Activated CD8-positive, alpha-beta memory T cell treated with anti-CD3 and anti-CD28 coated beads for 4 hours (primary cell): Measurements from ENCODE around the gene PAXX.

Source experiments
- DNase-seq, 2 donors: peaks; one replicate each; pipeline ENCODE4 v3.0.0-alpha.2; 2020; ENCODE audit warnings: low read depth in 2 of 2

The PAXX gene

GRCh38 chr9:136991993-136992818 is at the start of gene PAXX:
TSS of gene PAXX (plus strand) at chr9:136992422. CDS start at chr9:136992444, 22 bp downstream.
- peak; percentile 85 to 87 for DNase-seq

DNA sequence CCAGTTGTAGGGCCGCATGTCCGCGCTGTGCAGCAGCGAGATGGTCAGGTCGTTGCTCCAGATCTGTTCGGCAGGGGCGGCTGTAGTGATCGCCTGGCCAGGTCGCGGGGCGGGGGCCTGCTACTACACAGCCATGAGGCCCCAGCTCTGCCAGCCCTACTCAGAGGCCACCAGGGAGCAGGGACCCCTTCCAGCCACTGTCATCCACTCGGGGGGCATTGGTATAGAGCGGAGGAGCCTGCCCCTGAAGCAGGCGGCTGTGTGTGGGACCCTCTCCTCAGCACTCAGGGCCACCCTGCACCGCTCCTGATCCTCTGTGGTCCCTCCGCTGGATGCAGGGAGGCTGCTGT is 49.4 kb upstream of the PAXX start:
- no peak for DNase-seq

- DNase-seq = no peak
These were observed 48.7 kb upstream of the PAXX start for GRCh38 chr9:136943291-136944211.

DNA sequence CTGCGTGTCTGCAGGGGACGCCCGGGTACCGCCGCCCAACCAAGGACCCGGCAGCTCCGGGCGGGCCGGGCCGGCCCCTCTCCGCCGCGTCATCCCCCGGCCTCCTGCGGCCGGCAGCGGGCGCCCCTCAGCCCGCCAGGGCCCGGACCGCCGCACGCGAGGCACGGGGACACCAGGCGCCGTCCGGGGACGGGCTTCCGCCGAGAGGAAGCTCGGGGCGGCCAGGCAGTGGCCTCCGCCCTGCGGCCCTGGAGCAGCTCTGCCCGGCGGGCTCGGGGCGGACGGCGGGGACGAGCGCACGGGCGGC is 48.1 kb upstream of the PAXX start:
- DNase-seq = no peak

GRCh38 chr9:136944519-136945332 is 47.5 kb upstream of the PAXX start, which contains the start of the genes C8G and FBXW5:
TSS of gene C8G (plus strand) at chr9:136945243. CDS start at chr9:136945321, 78 bp downstream.
TSS of gene FBXW5 (minus strand) at chr9:136944738. CDS start at chr9:136944083, 655 bp downstream.
- peak; percentile 87 to 91 for DNase-seq

DNA sequence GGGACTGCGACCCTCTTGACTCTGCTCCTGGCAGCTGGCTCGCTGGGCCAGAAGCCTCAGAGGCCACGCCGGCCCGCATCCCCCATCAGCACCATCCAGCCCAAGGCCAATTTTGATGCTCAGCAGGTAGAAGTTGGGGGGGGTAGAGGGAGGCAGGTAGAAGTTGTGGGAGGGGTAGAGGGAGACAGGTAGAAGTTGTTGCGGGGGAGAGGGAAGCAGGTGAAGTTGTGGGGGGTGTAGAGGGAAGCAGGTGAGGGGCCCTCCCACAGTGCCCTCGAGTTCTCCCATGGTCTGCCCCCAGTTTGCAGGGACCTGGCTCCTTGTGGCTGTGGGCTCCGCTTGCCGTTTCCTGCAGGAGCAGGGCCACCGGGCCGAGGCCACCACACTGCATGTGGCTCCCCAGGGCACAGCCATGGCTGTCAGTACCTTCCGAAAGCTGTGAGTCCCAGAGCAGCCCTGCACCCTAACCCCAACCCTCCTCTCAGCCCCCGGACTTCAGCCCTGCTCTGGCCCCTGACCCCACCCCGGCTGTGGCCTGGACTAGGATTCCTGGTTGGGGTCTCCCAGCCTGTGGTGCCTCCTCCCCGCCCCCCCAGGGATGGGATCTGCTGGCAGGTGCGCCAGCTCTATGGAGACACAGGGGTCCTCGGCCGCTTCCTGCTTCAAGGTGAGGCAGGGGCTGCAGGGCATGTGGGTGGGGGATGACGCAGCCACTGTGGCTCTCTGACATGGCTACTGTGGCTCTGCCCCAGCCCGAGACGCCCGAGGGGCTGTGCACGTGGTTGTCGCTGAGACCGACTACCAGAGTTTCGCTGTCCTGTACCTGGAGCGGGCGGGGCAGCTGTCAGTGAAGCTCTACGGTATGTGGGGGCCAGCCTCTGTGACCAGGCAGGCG is 46.6 kb upstream of the PAXX start:
- DNase-seq = no peak

DNA sequence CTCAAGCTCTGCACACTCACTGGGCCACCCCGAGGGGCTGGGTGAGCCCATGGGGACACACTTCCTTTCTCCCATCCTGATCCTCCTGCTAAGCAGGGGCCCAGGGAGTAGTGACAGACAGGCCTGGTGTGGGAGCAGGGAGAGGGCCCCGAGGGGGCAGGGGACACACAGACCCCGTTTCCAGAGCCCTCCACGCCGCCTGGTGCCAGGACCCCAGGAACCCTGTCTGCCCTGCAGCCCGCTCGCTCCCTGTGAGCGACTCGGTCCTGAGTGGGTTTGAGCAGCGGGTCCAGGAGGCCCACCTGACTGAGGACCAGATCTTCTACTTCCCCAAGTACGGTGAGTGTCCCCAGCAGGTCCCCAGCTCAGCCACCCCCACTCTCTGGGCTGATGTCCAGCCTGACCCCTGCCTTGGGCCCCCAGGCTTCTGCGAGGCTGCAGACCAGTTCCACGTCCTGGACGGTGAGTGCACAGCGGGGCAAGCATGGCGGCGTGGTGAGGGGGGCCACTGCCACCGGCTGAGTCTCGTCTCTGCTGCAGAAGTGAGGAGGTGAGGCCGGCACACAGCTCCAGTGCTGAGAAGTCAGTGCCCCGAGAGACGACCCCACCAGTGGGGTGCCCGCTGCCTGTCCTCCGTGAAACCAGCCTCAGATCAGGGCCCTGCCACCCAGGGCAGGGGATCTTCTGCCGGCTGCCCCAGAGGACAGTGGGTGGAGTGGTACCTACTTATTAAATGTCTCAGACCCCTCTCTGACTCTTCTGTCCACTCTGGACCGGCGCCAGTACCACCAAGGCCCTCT is 45.8 kb upstream of the PAXX start:
- DNase-seq = no peak

DNA sequence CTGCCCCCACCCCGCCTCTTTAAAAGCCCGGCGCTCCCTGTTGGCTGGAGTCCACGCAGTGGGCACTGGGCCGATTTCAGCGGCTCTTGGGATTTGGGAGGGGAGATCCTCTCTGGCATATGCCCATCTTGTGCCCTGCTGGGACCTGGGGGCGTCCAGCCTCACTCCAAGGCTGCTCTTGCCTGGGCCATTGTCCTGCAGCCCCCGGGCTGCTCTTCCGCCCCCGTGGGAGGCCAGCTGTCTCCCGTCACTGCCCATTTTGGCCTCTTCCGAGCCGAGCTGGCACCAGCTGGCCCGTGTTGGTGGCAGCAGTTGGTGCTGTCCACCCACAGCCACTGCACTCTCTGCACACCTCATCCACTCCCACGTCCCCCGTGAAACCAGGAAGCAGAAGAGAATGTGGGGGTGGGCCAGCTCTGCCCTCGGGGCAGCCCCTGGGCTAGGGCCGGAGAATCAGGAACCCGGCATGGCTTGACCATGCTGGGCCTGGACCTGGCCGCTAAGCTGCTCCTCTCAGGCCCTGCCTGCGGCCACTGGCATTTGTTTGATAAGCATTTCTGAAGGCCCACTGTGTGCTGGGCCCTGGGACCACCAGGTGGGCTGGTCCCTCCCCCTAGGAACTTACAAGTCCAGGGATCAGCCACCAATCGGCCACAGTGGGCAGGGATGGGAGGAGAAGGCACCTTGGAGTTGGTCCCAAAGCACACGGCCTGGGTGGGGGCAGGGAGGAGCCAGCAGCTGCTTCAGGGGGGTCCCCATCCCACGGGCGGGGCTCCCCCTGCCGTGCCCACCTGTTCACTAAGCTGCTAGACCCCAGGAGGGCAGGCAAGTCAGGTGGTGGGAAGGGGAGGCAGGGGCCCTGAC is 45.0 kb upstream of the PAXX start:
- DNase-seq = no peak

DNA sequence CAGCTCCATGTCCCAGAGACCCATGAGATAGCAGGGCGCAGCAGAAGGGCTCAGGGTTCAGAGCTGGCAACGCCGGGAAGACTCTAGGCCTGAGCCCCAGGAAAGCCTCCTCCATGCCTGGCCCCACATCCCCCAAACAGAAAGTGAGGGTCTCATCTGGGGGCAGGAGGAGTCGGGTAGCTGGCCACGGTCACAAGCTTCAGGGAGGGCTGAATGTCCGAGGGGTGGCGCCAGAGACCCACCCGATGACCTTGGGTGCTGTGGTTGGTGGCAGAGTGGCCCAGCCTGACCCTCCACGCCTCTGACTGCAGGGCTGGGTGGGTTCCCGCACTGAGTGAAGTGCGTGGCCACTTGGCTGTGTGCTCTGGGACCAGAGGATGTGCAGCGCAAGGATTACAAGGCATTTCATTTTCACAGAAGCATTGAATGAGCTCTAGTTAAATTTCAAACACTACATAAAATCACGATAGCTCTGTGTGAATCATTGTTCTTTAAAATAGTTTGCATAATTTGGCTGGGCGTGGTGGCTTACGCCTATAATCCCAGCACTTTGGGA is 44.2 kb upstream of the PAXX start:
- DNase-seq = no peak

DNA sequence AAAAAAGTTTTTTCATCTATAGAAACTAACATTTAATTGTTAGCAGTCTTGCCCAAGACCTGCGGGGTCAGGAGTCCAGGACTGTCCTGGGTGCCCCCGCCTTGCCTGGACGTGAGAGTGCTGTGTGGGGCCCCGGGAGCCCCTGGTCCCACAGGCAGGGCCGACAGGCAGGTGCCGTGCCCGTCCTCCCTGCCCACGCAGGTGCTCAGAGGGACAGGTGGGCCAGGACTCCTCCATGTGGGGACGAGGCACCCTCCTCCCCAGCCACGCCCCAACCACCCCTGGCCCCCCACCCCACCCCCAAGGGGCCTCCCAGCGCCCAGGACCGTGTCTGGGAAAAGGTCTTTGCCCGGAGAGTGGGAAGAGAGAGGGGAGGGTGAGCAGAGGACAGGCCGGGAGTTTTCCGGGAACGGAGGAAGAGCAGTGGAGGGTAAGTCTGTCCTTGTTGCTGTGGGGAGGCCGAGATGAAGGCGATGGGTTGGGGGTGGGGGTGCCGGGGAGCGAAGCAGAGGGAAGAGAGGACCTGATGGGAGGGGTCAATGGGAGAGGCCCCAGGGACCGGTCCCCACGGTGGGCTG is 42.9 kb upstream of the PAXX start:
- no peak for DNase-seq

GRCh38 chr9:136949817-136950655 is 42.2 kb upstream of the PAXX start:
- peak; percentile 93 to 94 for DNase-seq

GRCh38 chr9:136950656-136951276 is 41.5 kb upstream of the PAXX start:
- no peak for DNase-seq

GRCh38 chr9:136951541-136952320 is 40.5 kb upstream of the PAXX start, which contains the start of gene LCN12:
TSS of gene LCN12 (plus strand) at chr9:136952273. CDS start at chr9:136952328, 55 bp downstream.
- DNase-seq = no peak

DNA sequence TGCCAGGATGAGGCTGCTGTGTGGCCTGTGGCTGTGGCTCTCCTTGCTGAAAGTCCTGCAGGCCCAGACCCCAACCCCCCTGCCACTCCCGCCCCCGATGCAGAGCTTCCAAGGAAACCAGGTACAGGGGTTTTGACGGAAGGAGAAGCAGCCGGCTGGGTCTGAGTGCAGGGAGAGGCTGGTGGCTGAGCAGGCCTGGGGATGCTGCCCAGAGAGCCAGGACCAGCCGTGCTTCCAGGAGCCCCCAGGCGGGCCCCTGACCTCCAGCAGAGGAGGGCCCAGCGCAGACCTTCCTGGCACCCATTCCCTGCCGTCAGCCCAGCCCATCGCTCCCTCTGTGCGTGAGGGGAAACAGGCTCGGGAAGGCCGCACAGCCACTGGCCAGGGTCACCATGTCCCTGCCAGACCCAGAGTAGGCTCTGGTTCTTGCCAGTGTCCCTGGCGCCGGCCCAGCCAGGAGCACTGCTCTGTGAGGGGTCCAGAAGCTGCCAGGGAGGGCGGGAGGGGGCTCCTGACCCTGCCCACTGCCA is 39.8 kb upstream of the PAXX start:
- DNase-seq = no peak

DNA sequence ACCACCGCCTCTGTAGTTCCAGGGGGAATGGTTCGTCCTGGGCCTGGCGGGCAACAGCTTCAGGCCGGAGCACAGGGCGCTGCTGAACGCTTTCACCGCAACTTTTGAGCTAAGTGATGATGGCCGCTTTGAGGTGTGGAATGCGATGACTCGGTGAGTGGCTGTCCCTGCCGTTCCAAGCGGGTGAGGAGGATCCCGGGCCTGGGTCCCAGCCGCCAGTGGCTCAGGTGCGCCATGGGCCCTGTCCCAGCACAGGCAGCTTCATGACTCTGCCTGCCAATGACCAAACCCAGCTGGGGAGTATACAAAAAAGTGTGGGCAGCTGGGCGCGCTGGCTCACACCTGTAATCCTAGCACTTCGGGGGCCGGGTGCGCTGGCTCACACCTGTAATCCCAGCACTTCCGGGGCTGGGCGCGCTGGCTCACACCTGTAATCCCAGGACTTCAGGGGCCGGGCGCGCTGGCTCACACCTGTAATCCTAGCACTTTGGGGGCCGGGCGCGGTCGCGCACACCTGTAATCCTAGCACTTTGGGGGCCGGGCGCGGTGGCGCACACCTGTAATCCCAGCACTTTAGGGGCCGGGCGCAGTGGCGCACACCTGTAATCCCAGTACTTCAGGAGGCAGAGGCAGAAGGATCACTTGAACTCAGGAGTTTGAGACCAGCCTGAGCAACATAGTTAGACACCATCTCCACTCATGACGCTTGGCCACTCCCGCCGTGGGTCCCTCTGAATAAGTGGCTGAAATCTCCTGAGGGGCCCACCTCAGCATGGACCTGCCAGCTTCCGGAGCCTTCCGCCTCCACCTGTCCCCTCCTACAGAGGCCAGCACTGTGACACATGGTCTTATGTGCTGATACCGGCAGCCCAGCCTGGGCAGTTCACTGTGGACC is 39.1 kb upstream of the PAXX start:
- no peak for DNase-seq
